Uterus (tissue), 2 donors: ENCODE results near the gene MBP.

Experiments used
- POLR2A ChIP-seq, 2 donors: fragments of 450-650 bp; IDR thresholded peaks; one replicate each; pipeline ENCODE4 v1.6.1; 2016; ENCODE audit warnings: antibody characterized with exemption in 2 of 2, mild to moderate bottlenecking in 1 of 2, moderate library complexity in 1 of 2
- TF ChIP-seq, protein P1 (sequence below), 4 experiments: fragments of 200-600 bp in 2 of 4; fragments of 450-650 bp in 2 of 4; sonication (generic) in 2 of 4; IDR thresholded peaks; one replicate each; pipeline ENCODE4 v1.5.1; 2016 to 2019; ENCODE audit warnings: antibody characterized with exemption in 4 of 4, mild to moderate bottlenecking in 2 of 4, moderate library complexity in 1 of 4

DNA sequence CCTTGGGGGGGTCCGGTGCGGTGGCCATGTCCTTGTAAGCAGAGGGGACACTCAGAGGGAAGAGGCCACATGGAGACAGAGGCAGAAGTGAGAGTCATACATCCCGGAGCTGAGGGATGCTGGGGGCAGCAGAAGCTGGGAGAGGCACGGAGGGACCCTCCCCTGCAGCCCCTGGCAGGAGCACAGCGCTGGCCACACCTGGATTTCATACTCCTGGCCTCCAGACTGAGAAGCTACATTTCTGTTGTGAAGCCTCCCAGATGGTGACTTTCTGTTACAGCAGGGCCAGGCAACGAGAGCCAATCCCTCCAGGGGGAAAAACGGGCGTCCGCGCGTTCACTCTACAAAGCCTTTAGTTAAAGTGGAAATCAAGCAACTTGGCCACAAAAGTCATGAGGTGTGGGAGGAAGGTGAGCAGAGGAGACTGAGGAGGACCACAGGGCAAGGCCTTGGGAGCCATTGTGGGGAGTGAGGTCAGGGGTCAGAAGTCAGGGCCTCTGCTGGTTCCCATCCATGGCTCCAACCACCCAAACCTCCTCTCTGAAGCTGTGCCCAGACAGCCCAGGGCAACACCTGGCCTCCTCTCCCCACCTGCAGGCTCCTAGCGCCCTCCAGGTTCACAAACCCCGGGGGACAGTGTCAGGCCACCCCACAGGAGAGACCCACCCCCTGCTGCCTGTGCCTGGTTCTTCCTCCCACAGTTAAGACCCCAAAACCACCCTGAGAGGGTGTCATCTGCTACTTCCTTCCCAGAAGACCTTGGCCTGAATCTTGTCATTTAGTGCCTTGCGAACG lies 4.5 kb upstream of the MBP start:
- TF ChIP-seq, protein P1, sequence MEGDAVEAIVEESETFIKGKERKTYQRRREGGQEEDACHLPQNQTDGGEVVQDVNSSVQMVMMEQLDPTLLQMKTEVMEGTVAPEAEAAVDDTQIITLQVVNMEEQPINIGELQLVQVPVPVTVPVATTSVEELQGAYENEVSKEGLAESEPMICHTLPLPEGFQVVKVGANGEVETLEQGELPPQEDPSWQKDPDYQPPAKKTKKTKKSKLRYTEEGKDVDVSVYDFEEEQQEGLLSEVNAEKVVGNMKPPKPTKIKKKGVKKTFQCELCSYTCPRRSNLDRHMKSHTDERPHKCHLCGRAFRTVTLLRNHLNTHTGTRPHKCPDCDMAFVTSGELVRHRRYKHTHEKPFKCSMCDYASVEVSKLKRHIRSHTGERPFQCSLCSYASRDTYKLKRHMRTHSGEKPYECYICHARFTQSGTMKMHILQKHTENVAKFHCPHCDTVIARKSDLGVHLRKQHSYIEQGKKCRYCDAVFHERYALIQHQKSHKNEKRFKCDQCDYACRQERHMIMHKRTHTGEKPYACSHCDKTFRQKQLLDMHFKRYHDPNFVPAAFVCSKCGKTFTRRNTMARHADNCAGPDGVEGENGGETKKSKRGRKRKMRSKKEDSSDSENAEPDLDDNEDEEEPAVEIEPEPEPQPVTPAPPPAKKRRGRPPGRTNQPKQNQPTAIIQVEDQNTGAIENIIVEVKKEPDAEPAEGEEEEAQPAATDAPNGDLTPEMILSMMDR (IDR thresholded peaks at IDR 0.05), result no peak
- no peak for TF ChIP-seq POLR2A (IDR thresholded peaks at IDR 0.05)
